ENCODE data around the gene RPL29.
"Not testable (repeated sequence)": the region's sequence is repeated elsewhere in the genome, so short reads cannot be mapped to it uniquely, and the experiment has no call there.

Gene RPL29

GRCh38 chr3:52004906-52005395 lies 9.3 kb upstream of the RPL29 start:
- no peak for DNase-seq

- DNase-seq, result peak; percentile 38
These were observed 8.6 kb upstream of the RPL29 start for GRCh38 chr3:52004163-52004787.

- no peak for DNase-seq
These were observed 7.1 kb upstream of the RPL29 start for GRCh38 chr3:52002748-52003147.

GRCh38 chr3:52001443-52001974 lies 5.8 kb upstream of the RPL29 start:
- peak; percentile 27 for DNase-seq

- DNase-seq, result no peak
These were observed 4.2 kb upstream of the RPL29 start for GRCh38 chr3:51999846-52000245.

- no peak for DNase-seq
These were observed 3.1 kb upstream of the RPL29 start for GRCh38 chr3:51998774-51999173.

GRCh38 chr3:51997935-51998596 lies 2.4 kb upstream of the RPL29 start:
- DNase-seq, result no peak

- no peak for DNase-seq
These were observed 1.5 kb upstream of the RPL29 start for GRCh38 chr3:51997172-51997571.

- DNase-seq, result no peak
These were observed 1.2 kb downstream of the RPL29 start for GRCh38 chr3:51994530-51994929.

GRCh38 chr3:51993657-51994056 lies 2.0 kb downstream of the RPL29 start:
- not testable (repeated sequence) for DNase-seq

GRCh38 chr3:51992017-51992682 lies 3.5 kb downstream of the RPL29 start:
- peak; percentile 16 for DNase-seq

GRCh38 chr3:51990501-51990971 lies 5.2 kb downstream of the RPL29 start:
- DNase-seq, result not testable (repeated sequence)

GRCh38 chr3:51988286-51989146 lies 7.2 kb downstream of the RPL29 start:
- DNase-seq, result no peak

GRCh38 chr3:51987568-51987967 lies 8.1 kb downstream of the RPL29 start:
- no peak for DNase-seq

- no peak for DNase-seq
These were observed 9.4 kb downstream of the RPL29 start for GRCh38 chr3:51986010-51986947.

- no peak for DNase-seq
These were observed 10.6 kb downstream of the RPL29 start for GRCh38 chr3:51985063-51985462.

- no peak for DNase-seq
These were observed 11.4 kb downstream of the RPL29 start for GRCh38 chr3:51984269-51984647.

GRCh38 chr3:51983578-51984268 lies 12.0 kb downstream of the RPL29 start:
- DNase-seq, result peak; percentile 22

- peak; percentile 82 for DNase-seq
These were observed 12.7 kb downstream of the RPL29 start, which contains the start of gene ACY1 for GRCh38 chr3:51982838-51983577. TSS of gene ACY1 (plus strand) at chr3:51983535. CDS start at chr3:51984065, 530 bp downstream.

- peak; percentile 62 for DNase-seq
These were observed 13.3 kb downstream of the RPL29 start for GRCh38 chr3:51982352-51982837.

Measured in MV-4-11 (cell line).